ENCODE results near the gene HOOK2. TPM values are rescaled to one million over a fixed set of nuclear protein-coding genes. Genes with fewer than 3 reads are reported as not detected.

Gene HOOK2
- total and polyA plus RNA-seq, 12 donors, result 6.3 to 99.7 (median 29.1) TPM

DNA sequence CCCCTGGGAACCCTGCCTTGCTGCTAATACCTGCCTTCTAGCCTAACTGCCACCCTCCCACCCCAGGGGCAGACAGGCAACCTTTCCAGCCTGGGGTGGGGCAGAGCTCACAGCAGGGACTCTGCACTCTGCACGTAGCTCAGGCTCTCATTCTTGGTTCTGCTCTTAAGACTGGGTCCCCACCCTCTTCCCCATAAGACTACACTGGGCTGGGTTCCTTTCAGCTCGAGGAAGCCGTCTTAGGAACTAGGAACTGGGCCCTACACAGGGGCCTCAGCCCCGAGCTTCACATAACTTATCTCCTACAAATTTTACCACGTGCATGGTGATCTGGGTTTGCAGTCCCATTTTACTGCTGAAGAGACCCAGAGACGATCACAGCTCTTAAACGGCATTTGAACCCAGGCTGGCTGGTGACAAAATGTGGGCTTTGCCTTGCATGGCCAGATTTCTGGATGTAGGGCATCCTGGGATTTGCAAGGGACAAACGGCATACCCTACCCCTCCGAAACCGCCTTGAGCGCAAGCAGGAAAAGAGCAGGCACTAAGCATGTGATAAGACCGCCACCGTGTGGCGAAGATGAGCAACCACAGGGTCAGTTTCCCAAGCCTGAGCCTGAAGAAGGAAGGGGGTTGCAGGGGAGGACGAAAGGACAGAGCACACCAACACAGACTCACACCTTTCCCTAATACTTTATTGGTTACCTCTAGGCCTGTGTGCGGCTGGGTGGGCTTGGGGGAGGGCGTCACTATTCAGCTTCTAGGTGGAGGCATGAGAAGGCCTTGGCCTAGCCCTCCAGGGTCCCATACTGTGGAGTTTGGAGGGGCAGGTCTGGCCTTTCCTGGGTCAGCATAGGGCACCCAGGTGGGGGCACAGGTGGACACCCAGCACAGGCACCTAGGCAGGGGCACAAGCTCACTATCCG lies 21.1 kb upstream of the HOOK2 start:
- peak overlapping the region in 4 of 5 donors; percentile 9 to 75 (median 47) for H3K27ac ChIP-seq
- peaks cover 0 to 30% of the 10 kb centered on the region in 2 donors for H3K36me3 ChIP-seq (replicated peaks in 1 of 2)
- H3K27me3 ChIP-seq, result no peaks in the 10 kb centered on the region
- no peak overlapping the region for H3K4me3 ChIP-seq
- WGBS, 4 donors, result 6 to 7% (median 6%) methylated on average over 16 to 18 of the region's 18 CpGs
- TF ChIP-seq CTCF (IDR thresholded peaks at IDR 0.05), result peak; percentile 85 to 99 (median 96)
- TF ChIP-seq POLR2A (IDR thresholded peaks at IDR 0.05), result peak; percentile 25 to 32
- H3K4me1 ChIP-seq (replicated peaks in 1 of 2), result peaks cover 5 to 30% of the 10 kb centered on the region in 2 donors
- H3K9me3 ChIP-seq (replicated peaks in 1 of 3), result no peaks in the 10 kb centered on the region
- DNase-seq, result peak; percentile 77 to 91 (median 84)
- intact Hi-C loops (cut with DNase I), result loop anchor here (2.0 to 5.0 kb wide), 2 partner anchors 20 to 34 kb away; no protein-coding TSS in a partner anchor

GRCh38 chr19:12794971-12795381 lies 19.6 kb upstream of the HOOK2 start:
- WGBS, 4 donors, result 67 to 75% (median 71%) methylated on average over 9 of the region's 9 CpGs
- Histone ChIP-seq H3K27me3 (no peaks in the 10 kb centered on the region), H3K27ac (peak overlapping the region in 3 of 5 donors; percentile 98 to 99 (median 99)), H3K9me3 (replicated peaks in 1 of 3) (no peaks in the 10 kb centered on the region), H3K4me3 (no peak overlapping the region), H3K4me1 (replicated peaks in 1 of 2) (peaks cover 13 to 27% of the 10 kb centered on the region in 2 donors), H3K36me3 (replicated peaks in 1 of 2) (peaks cover 0 to 23% of the 10 kb centered on the region in 2 donors)
- intact Hi-C loops (cut with DNase I), result loop anchor here in 1 of 2 donors (2.0 to 5.0 kb wide), 2 partner anchors 16 to 33 kb away; no protein-coding TSS in a partner anchor
- peak; percentile 5 to 60 for TF ChIP-seq POLR2A (IDR thresholded peaks at IDR 0.05)
- TF ChIP-seq CTCF (IDR thresholded peaks at IDR 0.05), result no peak
- DNase-seq, result peak in 2 of 7 donors; percentile 44 to 78

DNA sequence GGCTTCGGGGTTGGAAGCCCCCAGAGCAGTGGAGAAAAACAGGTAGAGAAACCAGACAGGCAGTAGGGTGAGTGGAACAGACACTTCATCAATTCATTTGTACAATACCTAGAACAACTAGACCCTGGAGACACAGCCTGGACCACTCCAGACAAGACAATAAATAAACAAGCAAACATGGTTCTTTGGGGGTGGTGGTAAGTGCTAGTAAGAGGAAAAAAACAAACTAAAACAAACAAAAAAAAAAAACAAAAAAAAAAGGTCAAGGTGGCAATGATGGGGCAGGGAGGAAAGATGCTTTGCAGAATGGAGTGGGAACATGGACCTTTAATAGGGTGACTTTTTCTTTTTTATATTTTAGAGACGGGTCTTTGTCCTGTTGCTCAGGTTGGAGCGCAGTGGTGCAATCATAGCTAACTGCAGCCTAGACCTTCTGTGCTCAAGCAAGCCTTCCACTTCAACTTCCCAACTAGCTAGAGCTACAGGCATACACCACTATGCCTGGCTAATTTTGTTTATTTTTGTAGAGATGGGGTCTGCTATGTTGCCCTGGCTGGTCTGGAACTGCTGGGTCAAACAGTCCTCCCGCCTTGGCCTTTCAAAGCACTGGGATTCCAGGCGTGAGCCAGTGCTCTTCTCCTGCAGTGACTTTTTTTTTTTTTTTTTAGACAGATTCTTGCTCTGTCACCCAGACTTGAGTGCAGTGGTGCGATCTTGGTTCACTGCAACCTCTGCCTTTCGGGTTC lies 19.0 kb upstream of the HOOK2 start:
- 51 to 61% (median 55%) methylated on average over 7 of the region's 7 CpGs for WGBS, 4 donors
- peaks cover 0 to 17% of the 10 kb centered on the region in 2 donors for H3K36me3 ChIP-seq (replicated peaks in 1 of 2)
- peak overlapping the region in 2 of 4 donors; percentile 74 to 77 for H3K4me3 ChIP-seq
- H3K27me3 ChIP-seq, result no peaks in the 10 kb centered on the region
- peaks cover 14 to 27% of the 10 kb centered on the region in 2 donors for H3K4me1 ChIP-seq (replicated peaks in 1 of 2)
- TF ChIP-seq CTCF (IDR thresholded peaks at IDR 0.05) (no peak), POLR2A (IDR thresholded peaks at IDR 0.05) (no peak)
- peak overlapping the region; percentile 74 to 99 (median 98) for H3K27ac ChIP-seq
- H3K9me3 ChIP-seq (replicated peaks in 1 of 3), result no peaks in the 10 kb centered on the region
- intact Hi-C loops (cut with DNase I), result loop anchor here in 1 of 2 donors (2.0 kb wide), 1 partner anchor 16 kb away; no protein-coding TSS in a partner anchor
- peak in 3 of 7 donors; percentile 50 to 61 (median 60) for DNase-seq
